ENCODE results near the gene CCDC134.

The CCDC134 gene

GRCh38 chr22:41800348-41801146 lies at the start of gene CCDC134:
CCDC134 (plus strand) TSS chr22:41800679; CDS start chr22:41808891, 8,212 bp downstream.
- TF ChIP-seq, protein P1, sequence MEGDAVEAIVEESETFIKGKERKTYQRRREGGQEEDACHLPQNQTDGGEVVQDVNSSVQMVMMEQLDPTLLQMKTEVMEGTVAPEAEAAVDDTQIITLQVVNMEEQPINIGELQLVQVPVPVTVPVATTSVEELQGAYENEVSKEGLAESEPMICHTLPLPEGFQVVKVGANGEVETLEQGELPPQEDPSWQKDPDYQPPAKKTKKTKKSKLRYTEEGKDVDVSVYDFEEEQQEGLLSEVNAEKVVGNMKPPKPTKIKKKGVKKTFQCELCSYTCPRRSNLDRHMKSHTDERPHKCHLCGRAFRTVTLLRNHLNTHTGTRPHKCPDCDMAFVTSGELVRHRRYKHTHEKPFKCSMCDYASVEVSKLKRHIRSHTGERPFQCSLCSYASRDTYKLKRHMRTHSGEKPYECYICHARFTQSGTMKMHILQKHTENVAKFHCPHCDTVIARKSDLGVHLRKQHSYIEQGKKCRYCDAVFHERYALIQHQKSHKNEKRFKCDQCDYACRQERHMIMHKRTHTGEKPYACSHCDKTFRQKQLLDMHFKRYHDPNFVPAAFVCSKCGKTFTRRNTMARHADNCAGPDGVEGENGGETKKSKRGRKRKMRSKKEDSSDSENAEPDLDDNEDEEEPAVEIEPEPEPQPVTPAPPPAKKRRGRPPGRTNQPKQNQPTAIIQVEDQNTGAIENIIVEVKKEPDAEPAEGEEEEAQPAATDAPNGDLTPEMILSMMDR (IDR thresholded peaks at IDR 0.05; ENCODE audit: low read depth, low read length, missing control alignments) = no peak
- peak within 1 kb of the TSS; percentile 88 for H3K4me3 ChIP-seq (ENCODE audit: low read depth, low read length)
- peak; percentile 61 for DNase-seq (ENCODE audit: low read depth)

GRCh38 chr22:41752011-41752970 lies 48.2 kb upstream of the CCDC134 start:
- peak overlapping the region; percentile 47 for H3K4me3 ChIP-seq (ENCODE audit: low read depth, low read length)
- peak; percentile 68 for DNase-seq (ENCODE audit: low read depth)
- TF ChIP-seq, protein P1 (IDR thresholded peaks at IDR 0.05; ENCODE audit: low read depth, low read length, missing control alignments) = no peak

- no peak overlapping the region for H3K4me3 ChIP-seq (ENCODE audit: low read depth, low read length)
- DNase-seq (ENCODE audit: low read depth) = no peak
- TF ChIP-seq, protein P1 (IDR thresholded peaks at IDR 0.05; ENCODE audit: low read depth, low read length, missing control alignments) = no peak
Measured at GRCh38 chr22:41753984-41754383, 46.5 kb upstream of the CCDC134 start.

DNA sequence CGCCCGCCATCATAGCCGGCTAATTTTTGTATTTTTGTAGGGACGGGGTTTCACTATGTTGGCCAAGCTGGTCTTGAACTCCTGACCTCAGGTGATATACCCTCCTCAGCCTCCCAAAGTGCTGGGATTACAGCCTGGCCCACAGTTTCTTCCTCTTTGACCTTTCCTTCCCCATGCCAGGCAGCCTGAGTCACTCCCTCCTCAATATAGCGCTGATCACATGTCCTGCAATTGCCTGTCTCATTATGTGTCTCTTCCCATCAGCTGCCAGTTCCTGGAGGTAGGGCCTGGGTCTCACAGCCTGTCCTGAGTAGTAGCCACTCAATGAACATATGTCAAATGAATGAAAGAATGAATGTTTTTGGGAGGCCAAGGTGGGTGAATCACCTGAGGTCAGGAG lies 43.0 kb upstream of the CCDC134 start:
- no peak overlapping the region for H3K4me3 ChIP-seq (ENCODE audit: low read depth, low read length)
- no peak for DNase-seq (ENCODE audit: low read depth)
- TF ChIP-seq, protein P1 (IDR thresholded peaks at IDR 0.05; ENCODE audit: low read depth, low read length, missing control alignments) = no peak

DNA sequence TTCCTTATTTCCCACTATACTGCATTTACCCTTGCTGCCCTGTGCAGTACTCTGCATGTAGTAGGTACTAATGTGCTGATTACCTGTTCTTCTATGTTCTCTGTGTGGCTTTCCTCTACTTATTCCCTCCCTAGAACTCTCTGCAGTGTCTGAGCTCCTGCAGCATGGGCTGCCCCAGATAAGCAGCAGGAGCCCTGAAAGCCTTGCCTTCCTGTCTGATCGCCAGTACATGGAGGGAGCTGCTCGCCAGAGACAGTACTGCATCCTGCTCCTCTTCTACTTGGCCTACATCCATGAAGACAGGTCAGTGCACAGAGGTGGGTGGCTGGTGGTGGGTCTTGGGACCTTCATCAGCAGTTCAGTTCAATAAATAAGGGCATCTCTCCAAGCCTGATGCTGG lies 42.2 kb upstream of the CCDC134 start:
- DNase-seq (ENCODE audit: low read depth) = no peak
- H3K4me3 ChIP-seq (ENCODE audit: low read depth, low read length) = no peak overlapping the region
- TF ChIP-seq, protein P1 (IDR thresholded peaks at IDR 0.05; ENCODE audit: low read depth, low read length, missing control alignments) = no peak

- no peak for DNase-seq (ENCODE audit: low read depth)
- H3K4me3 ChIP-seq (ENCODE audit: low read depth, low read length) = no peak overlapping the region
- TF ChIP-seq, protein P1 (IDR thresholded peaks at IDR 0.05; ENCODE audit: low read depth, low read length, missing control alignments) = peak; percentile 83
Measured at GRCh38 chr22:41762980-41763779, 37.3 kb upstream of the CCDC134 start.
